ENCODE results near the gene FOXC1. TPM values are rescaled to one million over a fixed set of nuclear protein-coding genes. Genes with fewer than 3 reads are reported as not detected.

FOXC1 gene
- total and polyA plus RNA-seq, 4 donors: 0.08 to 0.33 (median 0.14) TPM

DNA sequence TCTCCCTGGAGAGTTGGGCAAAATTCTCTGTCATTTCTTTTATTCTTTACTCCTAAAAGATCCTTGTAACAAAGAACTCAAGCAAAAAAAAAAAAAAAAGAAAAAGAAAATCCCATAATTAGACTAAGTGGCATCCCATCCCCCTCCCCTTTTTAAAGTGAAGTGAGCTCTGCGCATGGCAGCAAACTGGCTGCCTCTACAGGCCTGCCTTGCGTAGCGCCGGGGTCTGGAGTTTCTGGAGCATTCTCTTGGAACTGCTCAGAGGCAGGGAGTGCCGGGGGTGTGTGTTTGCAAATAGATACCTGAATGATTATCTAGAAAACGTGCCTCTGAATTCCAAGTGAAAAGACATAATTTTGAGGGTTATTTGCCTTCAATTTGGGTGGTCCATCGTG lies 48.1 kb downstream of the FOXC1 start:
- H3K4me3 ChIP-seq (ENCODE audit: low read depth in 1 of 3, low read length in 3 of 3): no peak overlapping the region
- H3K9me3 ChIP-seq (ENCODE audit: control insufficient read depth in 4 of 4, low read length in 3 of 4): no peaks in the 10 kb centered on the region
- no peaks in the 10 kb centered on the region for H3K36me3 ChIP-seq (ENCODE audit: control insufficient read depth in 4 of 4, insufficient read depth in 3 of 4, low read depth in 1 of 4, low read length in 3 of 4)
- no peak overlapping the region for H3K27ac ChIP-seq (ENCODE audit: low read depth in 1 of 2, low read length in 2 of 2)
- no peak for TF ChIP-seq HNF4A (conservative IDR thresholded peaks at IDR 0.05)
- TF ChIP-seq TAF1 (conservative IDR thresholded peaks at IDR 0.05): no peak
- no peak for TF ChIP-seq NR2F2 (IDR thresholded peaks at IDR 0.05)
- TF ChIP-seq, protein P1, sequence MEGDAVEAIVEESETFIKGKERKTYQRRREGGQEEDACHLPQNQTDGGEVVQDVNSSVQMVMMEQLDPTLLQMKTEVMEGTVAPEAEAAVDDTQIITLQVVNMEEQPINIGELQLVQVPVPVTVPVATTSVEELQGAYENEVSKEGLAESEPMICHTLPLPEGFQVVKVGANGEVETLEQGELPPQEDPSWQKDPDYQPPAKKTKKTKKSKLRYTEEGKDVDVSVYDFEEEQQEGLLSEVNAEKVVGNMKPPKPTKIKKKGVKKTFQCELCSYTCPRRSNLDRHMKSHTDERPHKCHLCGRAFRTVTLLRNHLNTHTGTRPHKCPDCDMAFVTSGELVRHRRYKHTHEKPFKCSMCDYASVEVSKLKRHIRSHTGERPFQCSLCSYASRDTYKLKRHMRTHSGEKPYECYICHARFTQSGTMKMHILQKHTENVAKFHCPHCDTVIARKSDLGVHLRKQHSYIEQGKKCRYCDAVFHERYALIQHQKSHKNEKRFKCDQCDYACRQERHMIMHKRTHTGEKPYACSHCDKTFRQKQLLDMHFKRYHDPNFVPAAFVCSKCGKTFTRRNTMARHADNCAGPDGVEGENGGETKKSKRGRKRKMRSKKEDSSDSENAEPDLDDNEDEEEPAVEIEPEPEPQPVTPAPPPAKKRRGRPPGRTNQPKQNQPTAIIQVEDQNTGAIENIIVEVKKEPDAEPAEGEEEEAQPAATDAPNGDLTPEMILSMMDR (IDR thresholded peaks at IDR 0.05; ENCODE audit: low read depth, low read length, missing input control): no peak
- no peak for TF ChIP-seq HNF4G (IDR thresholded peaks at IDR 0.05)
- no peak for TF ChIP-seq JUND (IDR thresholded peaks at IDR 0.05)
- TF ChIP-seq, protein P2, sequence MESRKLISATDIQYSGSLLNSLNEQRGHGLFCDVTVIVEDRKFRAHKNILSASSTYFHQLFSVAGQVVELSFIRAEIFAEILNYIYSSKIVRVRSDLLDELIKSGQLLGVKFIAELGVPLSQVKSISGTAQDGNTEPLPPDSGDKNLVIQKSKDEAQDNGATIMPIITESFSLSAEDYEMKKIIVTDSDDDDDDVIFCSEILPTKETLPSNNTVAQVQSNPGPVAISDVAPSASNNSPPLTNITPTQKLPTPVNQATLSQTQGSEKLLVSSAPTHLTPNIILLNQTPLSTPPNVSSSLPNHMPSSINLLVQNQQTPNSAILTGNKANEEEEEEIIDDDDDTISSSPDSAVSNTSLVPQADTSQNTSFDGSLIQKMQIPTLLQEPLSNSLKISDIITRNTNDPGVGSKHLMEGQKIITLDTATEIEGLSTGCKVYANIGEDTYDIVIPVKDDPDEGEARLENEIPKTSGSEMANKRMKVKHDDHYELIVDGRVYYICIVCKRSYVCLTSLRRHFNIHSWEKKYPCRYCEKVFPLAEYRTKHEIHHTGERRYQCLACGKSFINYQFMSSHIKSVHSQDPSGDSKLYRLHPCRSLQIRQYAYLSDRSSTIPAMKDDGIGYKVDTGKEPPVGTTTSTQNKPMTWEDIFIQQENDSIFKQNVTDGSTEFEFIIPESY (IDR thresholded peaks at IDR 0.05): no peak
- no peak for TF ChIP-seq RAD21 (IDR thresholded peaks at IDR 0.05)
- no peak for TF ChIP-seq FOXA1 (IDR thresholded peaks at IDR 0.05)
- no peak for TF ChIP-seq FOXA2 (IDR thresholded peaks at IDR 0.05)
- TF ChIP-seq SP1 (IDR thresholded peaks at IDR 0.05): no peak
- TF ChIP-seq, protein P3, sequence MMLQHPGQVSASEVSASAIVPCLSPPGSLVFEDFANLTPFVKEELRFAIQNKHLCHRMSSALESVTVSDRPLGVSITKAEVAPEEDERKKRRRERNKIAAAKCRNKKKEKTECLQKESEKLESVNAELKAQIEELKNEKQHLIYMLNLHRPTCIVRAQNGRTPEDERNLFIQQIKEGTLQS (IDR thresholded peaks at IDR 0.05): no peak
- no peak for TF ChIP-seq RXRA (IDR thresholded peaks at IDR 0.05)
- TF ChIP-seq, protein P4, sequence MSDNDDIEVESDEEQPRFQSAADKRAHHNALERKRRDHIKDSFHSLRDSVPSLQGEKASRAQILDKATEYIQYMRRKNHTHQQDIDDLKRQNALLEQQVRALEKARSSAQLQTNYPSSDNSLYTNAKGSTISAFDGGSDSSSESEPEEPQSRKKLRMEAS (IDR thresholded peaks at IDR 0.05): no peak
- TF ChIP-seq EGR1 (IDR thresholded peaks at IDR 0.05; ENCODE audit: low read depth in 2 of 2): no peak
- TF ChIP-seq YY1 (IDR thresholded peaks at IDR 0.05): no peak
- TF ChIP-seq, protein P5, sequence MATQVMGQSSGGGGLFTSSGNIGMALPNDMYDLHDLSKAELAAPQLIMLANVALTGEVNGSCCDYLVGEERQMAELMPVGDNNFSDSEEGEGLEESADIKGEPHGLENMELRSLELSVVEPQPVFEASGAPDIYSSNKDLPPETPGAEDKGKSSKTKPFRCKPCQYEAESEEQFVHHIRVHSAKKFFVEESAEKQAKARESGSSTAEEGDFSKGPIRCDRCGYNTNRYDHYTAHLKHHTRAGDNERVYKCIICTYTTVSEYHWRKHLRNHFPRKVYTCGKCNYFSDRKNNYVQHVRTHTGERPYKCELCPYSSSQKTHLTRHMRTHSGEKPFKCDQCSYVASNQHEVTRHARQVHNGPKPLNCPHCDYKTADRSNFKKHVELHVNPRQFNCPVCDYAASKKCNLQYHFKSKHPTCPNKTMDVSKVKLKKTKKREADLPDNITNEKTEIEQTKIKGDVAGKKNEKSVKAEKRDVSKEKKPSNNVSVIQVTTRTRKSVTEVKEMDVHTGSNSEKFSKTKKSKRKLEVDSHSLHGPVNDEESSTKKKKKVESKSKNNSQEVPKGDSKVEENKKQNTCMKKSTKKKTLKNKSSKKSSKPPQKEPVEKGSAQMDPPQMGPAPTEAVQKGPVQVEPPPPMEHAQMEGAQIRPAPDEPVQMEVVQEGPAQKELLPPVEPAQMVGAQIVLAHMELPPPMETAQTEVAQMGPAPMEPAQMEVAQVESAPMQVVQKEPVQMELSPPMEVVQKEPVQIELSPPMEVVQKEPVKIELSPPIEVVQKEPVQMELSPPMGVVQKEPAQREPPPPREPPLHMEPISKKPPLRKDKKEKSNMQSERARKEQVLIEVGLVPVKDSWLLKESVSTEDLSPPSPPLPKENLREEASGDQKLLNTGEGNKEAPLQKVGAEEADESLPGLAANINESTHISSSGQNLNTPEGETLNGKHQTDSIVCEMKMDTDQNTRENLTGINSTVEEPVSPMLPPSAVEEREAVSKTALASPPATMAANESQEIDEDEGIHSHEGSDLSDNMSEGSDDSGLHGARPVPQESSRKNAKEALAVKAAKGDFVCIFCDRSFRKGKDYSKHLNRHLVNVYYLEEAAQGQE (IDR thresholded peaks at IDR 0.05): no peak
- TF ChIP-seq GABPA (IDR thresholded peaks at IDR 0.05 in 1 of 2, conservative IDR thresholded peaks at IDR 0.05 in 1 of 2): no peak
- WGBS: 92% methylated on average over 7 of the region's 7 CpGs
- no peaks in the 10 kb centered on the region for H3K4me1 ChIP-seq (ENCODE audit: control insufficient read depth in 4 of 4, insufficient read depth in 4 of 4, low read length in 3 of 4)
- H3K9ac ChIP-seq (ENCODE audit: low read depth in 1 of 2, low read length in 2 of 2): no peak overlapping the region
- no peaks in the 10 kb centered on the region for H3K27me3 ChIP-seq (ENCODE audit: control insufficient read depth in 4 of 4, insufficient read depth in 4 of 4, low read length in 3 of 4)
- DNase-seq (ENCODE audit: low spot score): no peak
